ENCODE results near the gene SPRED1. TPM values are rescaled to one million over a fixed set of nuclear protein-coding genes. Genes with fewer than 3 reads are reported as not detected.
A peak's percentile ranks its signal among the peaks of the same experiment; 100 is the strongest.

SPRED1 gene
- total and polyA plus RNA-seq, 12 donors = 4.9 to 31.3 (median 19.4) TPM

GRCh38 chr15:38299216-38299615 lies 46.6 kb downstream of the SPRED1 start:
- WGBS, 4 donors = 78 to 89% (median 85%) methylated on average over 6 of the region's 6 CpGs
- Histone ChIP-seq H3K27ac (no peak overlapping the region), H3K36me3 (replicated peaks in 1 of 2) (no peaks in the 10 kb centered on the region), H3K4me3 (no peak overlapping the region), H3K4me1 (replicated peaks in 1 of 2) (peaks cover 3 to 48% of the 10 kb centered on the region in 2 donors), H3K9me3 (replicated peaks in 1 of 3) (no peaks in the 10 kb centered on the region), H3K27me3 (no peaks in the 10 kb centered on the region)
- TF ChIP-seq POLR2A (IDR thresholded peaks at IDR 0.05) = no peak
- no peak for TF ChIP-seq CTCF (IDR thresholded peaks at IDR 0.05)
- no peak for DNase-seq
- intact Hi-C loops (cut with DNase I) = no loop called here

- intact Hi-C loops (cut with DNase I) = no loop called here
- H3K27ac ChIP-seq = peak overlapping the region in 1 of 5 donors; percentile 5
- H3K27me3 ChIP-seq = no peaks in the 10 kb centered on the region
- TF ChIP-seq POLR2A (IDR thresholded peaks at IDR 0.05) = no peak
- no peak for TF ChIP-seq CTCF (IDR thresholded peaks at IDR 0.05)
- no peaks in the 10 kb centered on the region for H3K36me3 ChIP-seq (replicated peaks in 1 of 2)
- H3K9me3 ChIP-seq (replicated peaks in 1 of 3) = no peaks in the 10 kb centered on the region
- peaks cover 3 to 42% of the 10 kb centered on the region in 2 donors for H3K4me1 ChIP-seq (replicated peaks in 1 of 2)
- peak overlapping the region in 1 of 4 donors; percentile 11 for H3K4me3 ChIP-seq
- 57 to 78% (median 64%) methylated on average over 2 of the region's 2 CpGs for WGBS, 4 donors
- no peak for DNase-seq
Measured at GRCh38 chr15:38300395-38300794, 47.8 kb downstream of the SPRED1 start.

DNA sequence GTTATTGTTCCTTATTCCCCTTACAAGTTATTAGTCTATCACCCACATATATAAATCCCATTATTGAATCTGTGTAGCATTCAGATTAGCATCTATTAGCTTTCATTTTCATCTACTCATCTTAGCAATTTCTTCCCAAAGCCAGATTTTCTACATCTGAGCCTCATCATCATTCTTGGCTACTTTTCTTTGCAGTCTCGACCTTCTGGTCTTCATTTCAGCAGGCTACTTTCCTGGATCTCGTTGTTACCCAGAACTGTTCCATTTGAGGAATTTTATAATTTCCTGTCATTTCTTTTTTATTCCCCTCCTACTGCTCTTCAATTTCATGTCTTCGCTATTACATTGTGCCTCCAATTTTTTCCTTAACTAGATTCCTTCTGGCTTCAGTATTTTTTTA lies 51.8 kb downstream of the SPRED1 start:
- DNase-seq = no peak
- Histone ChIP-seq H3K27me3 (no peaks in the 10 kb centered on the region), H3K9me3 (replicated peaks in 1 of 3) (no peaks in the 10 kb centered on the region), H3K4me1 (replicated peaks in 1 of 2) (peaks cover 0 to 17% of the 10 kb centered on the region in 2 donors), H3K4me3 (no peak overlapping the region), H3K27ac (peak overlapping the region in 1 of 5 donors; percentile 26), H3K36me3 (replicated peaks in 1 of 2) (no peaks in the 10 kb centered on the region)
- intact Hi-C loops (cut with DNase I) = no loop called here
- TF ChIP-seq POLR2A (IDR thresholded peaks at IDR 0.05) (no peak), CTCF (IDR thresholded peaks at IDR 0.05) (no peak)
- 66 to 76% (median 72%) methylated on average over 3 of the region's 3 CpGs for WGBS, 4 donors

DNA sequence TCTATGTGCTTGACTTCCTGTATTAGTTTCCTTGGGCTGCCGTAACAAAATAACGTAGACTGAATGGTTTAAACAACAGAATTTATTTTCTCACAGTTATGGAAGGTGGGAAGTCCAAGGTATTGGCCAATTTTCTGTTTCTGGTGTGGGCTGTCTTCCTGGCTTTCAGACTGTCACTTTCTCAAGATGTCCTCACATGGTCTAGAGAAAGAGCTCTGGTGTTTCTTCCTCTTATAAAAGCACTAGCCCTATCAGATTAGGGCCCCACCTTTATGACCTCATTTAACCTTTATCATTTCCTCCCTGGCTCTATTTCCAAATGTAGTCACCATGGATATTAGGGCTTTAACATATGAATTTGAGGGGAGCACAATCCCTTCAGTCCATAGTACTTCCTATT lies 54.6 kb downstream of the SPRED1 start:
- 75 to 98% (median 84%) methylated on average over 2 of the region's 2 CpGs for WGBS, 4 donors
- intact Hi-C loops (cut with DNase I) = no loop called here

More for the DNA sequence above, 54.6 kb downstream of the SPRED1 start:
- Histone ChIP-seq H3K27ac (no peak overlapping the region), H3K27me3 (no peaks in the 10 kb centered on the region), H3K36me3 (replicated peaks in 1 of 2) (no peaks in the 10 kb centered on the region), H3K4me3 (no peak overlapping the region), H3K4me1 (replicated peaks in 1 of 2) (peaks cover 0 to 6% of the 10 kb centered on the region in 2 donors), H3K9me3 (replicated peaks in 1 of 3) (peaks cover 0 to 4% (median 0%) of the 10 kb centered on the region in 3 donors)
- no peak for DNase-seq
- TF ChIP-seq POLR2A (IDR thresholded peaks at IDR 0.05) (no peak), CTCF (IDR thresholded peaks at IDR 0.05) (no peak)
